HepG2 (cell line): ENCODE results near the gene RGCC. TPM values are rescaled to one million over a fixed set of nuclear protein-coding genes. Genes with fewer than 3 reads are reported as not detected.

Source experiments
- ATAC-seq: fragments of 200-7000 bp; cut with Tn5 transposase; 3 replicates; pipeline ENCODE4 v1.9.1; 2020; ENCODE audit warnings: mild to moderate bottlenecking, moderate library complexity
- BruUV-seq: library from RNA; stranded (reverse); fragments of 400-500 nt; replicated peaks from 2 replicates; lab custom pipeline; 2021; lab: Mats Ljungman, UMichigan
- CTCF ChIA-PET: fragments of 300-600 bp; formaldehyde crosslinking; extraction: SDS; loops from one replicate; lab custom pipeline; 2021; ENCODE audit warnings: low total read pairs, inconsistent platforms, low intra/inter-chr PET ratio; lab: Yijun Ruan, JAX
- POLR2A ChIA-PET: fragments of 350-600 bp; sonication (Branson Sonifier 250); formaldehyde crosslinking; loops from one replicate; lab custom pipeline; 2020; ENCODE audit warnings: antibody characterized with exemption, inconsistent platforms; lab: Yijun Ruan, JAX
- DNase-seq: peaks from one replicate; pipeline ENCODE4 v3.0.0-alpha.2; 2015; ENCODE audit warnings: low spot score
- FAIRE-seq: peaks from 3 replicates; lab custom pipeline; 2011; peaks lifted over from hg19 to GRCh38; lab: Jason Lieb, UNC
- H2AFZ ChIP-seq: one replicate; pipeline ENCODE4 v1.6.1; 2011; ENCODE audit warnings: low read length, inconsistent platforms
- H3K27ac ChIP-seq: fragments of 300-600 bp; 3 replicates; pipeline ENCODE4 v1.8.0; 2011; ENCODE audit warnings: mixed run types, mild to moderate bottlenecking, mixed read lengths, low read length, inconsistent platforms; ENCODE audit not compliant: insufficient read depth; ENCODE audit errors: extremely low read length
- H3K27me3 ChIP-seq, 2 experiments: fragments of 200-600 bp in 1 of 2; 2 replicates in 1 of 2; 3 replicates in 1 of 2; pipeline versions ENCODE4 v1.6.0 to v1.8.0; 2011; ENCODE audit warnings: low read length in 2 of 2, mild to moderate bottlenecking in 2 of 2, moderate library complexity in 2 of 2, inconsistent platforms in 1 of 2; ENCODE audit not compliant: insufficient read depth in 2 of 2, control insufficient read depth in 1 of 2
- H3K36me3 ChIP-seq, 2 experiments: fragments of 200-600 bp in 1 of 2; replicated peaks in 1 of 2; 2 replicates in 1 of 2; 3 replicates in 1 of 2; pipeline versions ENCODE4 v1.5.1 to v1.8.0; 2011; ENCODE audit warnings: low read length in 2 of 2, inconsistent platforms in 1 of 2; ENCODE audit not compliant: insufficient read depth in 2 of 2, control insufficient read depth in 1 of 2
- H3K4me1 ChIP-seq: 2 replicates; pipeline ENCODE4 v1.5.1; 2012; ENCODE audit warnings: low read length, inconsistent platforms; ENCODE audit not compliant: insufficient read depth
- H3K4me2 ChIP-seq: 2 replicates; pipeline ENCODE4 v1.6.0; 2011; ENCODE audit warnings: low read depth, low read length, inconsistent platforms
- H3K4me3 ChIP-seq, 3 experiments: fragments of 200-600 bp in 1 of 3; sonication (generic), shearing (Covaris generic) in 1 of 3; replicated peaks in 1 of 3; 2 replicates each; pipeline ENCODE4 v1.5.1; 2011 to 2016; ENCODE audit warnings: low read length in 3 of 3, inconsistent platforms in 2 of 3, low read depth in 2 of 3, mild to moderate bottlenecking in 2 of 3, control low read depth in 1 of 3, mixed read lengths in 1 of 3; ENCODE audit not compliant: insufficient read depth in 1 of 3
- H3K79me2 ChIP-seq: one replicate; pipeline ENCODE4 v1.6.1; 2011; ENCODE audit warnings: low read length, inconsistent platforms; ENCODE audit not compliant: insufficient read depth
- H3K9ac ChIP-seq: 2 replicates; pipeline ENCODE4 v1.6.0; 2011; ENCODE audit warnings: mild to moderate bottlenecking, low read depth, low read length, inconsistent platforms; ENCODE audit not compliant: insufficient read depth
- H3K9me3 ChIP-seq: 2 replicates; pipeline ENCODE4 v1.5.1; 2012; ENCODE audit warnings: mild to moderate bottlenecking, low read length
- H4K20me1 ChIP-seq: 2 replicates; pipeline ENCODE4 v1.6.0; 2011; ENCODE audit warnings: inconsistent platforms, mild to moderate bottlenecking, low read length, moderate library complexity; ENCODE audit not compliant: insufficient read depth
- AKNA ChIP-seq: sonication (generic); formaldehyde crosslinking; IDR thresholded peaks from 2 replicates; pipeline ENCODE4 v1.4.0; 2020; ENCODE audit warnings: missing genetic modification reagents, borderline replicate concordance
- HMGA1 ChIP-seq: sonication (generic); formaldehyde crosslinking; conservative IDR thresholded peaks from 2 replicates; pipeline ENCODE4 v1.4.0; 2020; ENCODE audit warnings: missing genetic modification reagents
- HOXD1 ChIP-seq: sonication (generic); formaldehyde crosslinking; IDR thresholded peaks from 2 replicates; pipeline ENCODE4 v1.5.0; 2020; ENCODE audit warnings: missing genetic modification reagents
- IKZF4 ChIP-seq: sonication (generic); formaldehyde crosslinking; IDR thresholded peaks from 2 replicates; pipeline ENCODE4 v1.5.1; 2020; ENCODE audit warnings: borderline replicate concordance, mild to moderate bottlenecking, low read depth, missing genetic modification reagents; ENCODE audit errors: not compliant biosample characterization
- IRF2 ChIP-seq: IDR thresholded peaks from 2 replicates; pipeline ENCODE4 v1.6.1; 2018; ENCODE audit warnings: missing genetic modification reagents, missing compliant biosample characterization
- MXI1 ChIP-seq: IDR thresholded peaks from 3 replicates; pipeline ENCODE4 v1.6.1; 2012; ENCODE audit warnings: low read depth, low read length, inconsistent platforms, borderline replicate concordance
- RARA ChIP-seq: IDR thresholded peaks from 2 replicates; pipeline ENCODE4 v1.6.1; 2016; ENCODE audit warnings: missing genetic modification reagents, missing compliant biosample characterization
- SRSF9 ChIP-seq: fragments of 200-400 bp; formaldehyde crosslinking; IDR thresholded peaks from 2 replicates; pipeline ENCODE4 v1.6.1; 2018; ENCODE audit warnings: borderline replicate concordance, mild to moderate bottlenecking, low read depth, low read length; ENCODE audit not compliant: insufficient read depth, poor library complexity, severe bottlenecking
- ZNF101 ChIP-seq: sonication (generic); formaldehyde crosslinking; IDR thresholded peaks from 2 replicates; pipeline ENCODE4 v1.4.0; 2020; ENCODE audit warnings: mild to moderate bottlenecking, low read depth, missing genetic modification reagents, borderline replicate concordance
- ZNF230 ChIP-seq: sonication (generic); formaldehyde crosslinking; IDR thresholded peaks from 2 replicates; pipeline ENCODE4 v1.4.0; 2020; ENCODE audit warnings: mild to moderate bottlenecking, missing genetic modification reagents
- ZNF335 ChIP-seq: sonication (generic); formaldehyde crosslinking; IDR thresholded peaks from 2 replicates; pipeline ENCODE4 v1.4.0; 2020; ENCODE audit warnings: missing genetic modification reagents
- ZNF75D ChIP-seq: sonication (generic); formaldehyde crosslinking; IDR thresholded peaks from 2 replicates; pipeline ENCODE4 v1.8.1; 2023; ENCODE audit warnings: missing genetic modification reagents, mild to moderate bottlenecking, borderline replicate concordance
- WGBS: methylation state at CpG from one replicate; pipeline ENCODE4 v1.1.6; 2017; ENCODE audit warnings: low lambda C conversion rate; 5-methylcytosine and 5-hydroxymethylcytosine counted together
- in situ Hi-C: cut with HindIII; loops from 2 replicates; pipeline ENCODE4 v1.10.0; 2017; ENCODE audit warnings: low pct_unique_long_range_greater_than_20kb; ENCODE audit not compliant: extremely low pct_ligation_motif_present
- intact Hi-C: fragments of 100-400 bp; cut with micrococcal nuclease; formaldehyde crosslinking; loops from one replicate; pipeline ENCODE4 v1.10.0; 2022; ENCODE audit not compliant: unreplicated experiment
- polyA plus RNA-seq, 8 experiments: library from polyadenylated mRNA; depleted of rRNA in 3 of 8; stranded (reverse) in 7 of 8; unstranded in 1 of 8; fragments of >200 nt; fragmentation: Illumina TruSeq in 4 of 8; extraction: Trizol in 4 of 8; gene quantifications; 2 replicates each; pipeline versions ENCODE4 v1.2.1 to v1.2.3, GENCODE V29; 2011 to 2016; ENCODE audit warnings: low read depth in 4 of 8, missing spikeins in 1 of 8, mixed read lengths in 1 of 8; ENCODE audit not compliant: insufficient read depth in 1 of 8
- total RNA-seq, 5 experiments: library from RNA; depleted of rRNA; stranded (reverse); fragments of >200 nt; fragmentation: Illumina TruSeq; extraction: Trizol; gene quantifications; 2 replicates each; pipeline ENCODE4 v1.2.3, GENCODE V29; 2016; ENCODE audit warnings: low read depth in 1 of 5

Gene RGCC
- total and polyA plus RNA-seq, 2 of the 13 experiments (the other 11 are each of a cell fraction or from before 2014, with no cell fraction given), result 0.20 to 8.4 TPM

GRCh38 chr13:41461527-41462139 lies 4.3 kb downstream of the RGCC start (continued):
- no peak for TF ChIP-seq ZNF75D (CRISPR knock-in tag)
- TF ChIP-seq HOXD1 (CRISPR knock-in tag), result no peak
- TF ChIP-seq MXI1, result no peak
- no peak for TF ChIP-seq IKZF4

- no peak for DNase-seq
- no peaks in the 10 kb centered on the region for H3K9me3 ChIP-seq
- no peak overlapping the region for H3K4me3 ChIP-seq
Measured at GRCh38 chr13:41462427-41462826, 5.1 kb downstream of the RGCC start.

More at GRCh38 chr13:41462427-41462826, 5.1 kb downstream of the RGCC start:
- ChIA-PET CTCF (no interaction called here), POLR2A (no interaction called here)
- Histone ChIP-seq H3K36me3 (peaks cover 0 to 1% of the 10 kb centered on the region in 2 experiments; a peak in 1 of 5 replicates), H3K9ac (no peak overlapping the region), H4K20me1 (no peaks in the 10 kb centered on the region), H3K27me3 (peaks cover 0 to 3% of the 10 kb centered on the region in 2 experiments; a peak in 1 of 5 replicates), H2AFZ (no peak overlapping the region), H3K79me2 (no peaks in the 10 kb centered on the region), H3K27ac (no peak overlapping the region), H3K4me2 (no peak overlapping the region), H3K4me1 (no peaks in the 10 kb centered on the region)
- BruUV-seq, result no TSS peak
- in situ Hi-C loops, result no loop called here
- intact Hi-C loops, result no loop called here
- FAIRE-seq (no peak), ATAC-seq (no peak)
- 92% methylated on average over 6 of the region's 6 CpGs for WGBS
- TF ChIP-seq IRF2 (no peak), ZNF101 (CRISPR knock-in tag) (no peak), ZNF335 (no peak), ZNF230 (CRISPR knock-in tag) (no peak), SRSF9 (no peak), RARA (CRISPR knock-in tag) (no peak), HMGA1 (CRISPR knock-in tag) (no peak), AKNA (CRISPR knock-in tag) (no peak)
